GM18870 (cell line): ENCODE results near the gene USP17L30.
"Not testable (repeated sequence)": the region's sequence is repeated elsewhere in the genome, so short reads cannot be mapped to it uniquely, and the experiment has no call there.

Experiments used
- ATAC-seq: cut with Tn5 transposase; IDR thresholded peaks from one replicate; pipeline ENCODE4 v1.9.1; 2021; ENCODE audit warnings: moderate library complexity; ENCODE audit not compliant: unreplicated experiment

The USP17L30 gene, protein sequence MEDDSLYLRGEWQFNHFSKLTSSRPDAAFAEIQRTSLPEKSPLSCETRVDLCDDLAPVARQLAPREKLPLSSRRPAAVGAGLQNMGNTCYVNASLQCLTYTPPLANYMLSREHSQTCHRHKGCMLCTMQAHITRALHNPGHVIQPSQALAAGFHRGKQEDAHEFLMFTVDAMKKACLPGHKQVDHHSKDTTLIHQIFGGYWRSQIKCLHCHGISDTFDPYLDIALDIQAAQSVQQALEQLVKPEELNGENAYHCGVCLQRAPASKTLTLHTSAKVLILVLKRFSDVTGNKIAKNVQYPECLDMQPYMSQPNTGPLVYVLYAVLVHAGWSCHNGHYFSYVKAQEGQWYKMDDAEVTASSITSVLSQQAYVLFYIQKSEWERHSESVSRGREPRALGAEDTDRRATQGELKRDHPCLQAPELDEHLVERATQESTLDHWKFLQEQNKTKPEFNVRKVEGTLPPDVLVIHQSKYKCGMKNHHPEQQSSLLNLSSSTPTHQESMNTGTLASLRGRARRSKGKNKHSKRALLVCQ

DNA sequence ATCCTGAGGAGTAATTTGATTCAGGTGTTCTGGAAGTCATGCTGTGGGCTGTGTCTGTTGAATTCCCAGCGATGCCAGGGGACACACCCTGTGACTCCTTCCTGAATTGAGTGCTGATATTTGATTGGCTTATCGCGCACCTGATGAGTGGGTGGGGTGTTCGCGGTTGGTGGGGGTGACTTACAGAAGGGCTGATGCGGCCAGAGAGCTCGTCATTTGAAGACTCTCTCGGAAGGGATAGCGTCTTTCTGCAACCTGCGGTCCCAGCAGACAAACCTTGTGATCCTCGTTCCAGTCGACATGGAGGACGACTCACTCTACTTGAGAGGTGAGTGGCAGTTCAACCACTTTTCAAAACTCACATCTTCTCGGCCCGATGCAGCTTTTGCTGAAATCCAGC is at the start of gene USP17L30:
TSS of gene USP17L30 (plus strand) at position 301 of the 400 bp plus-strand sequence. CDS start at position 301, 0 bp downstream.
- not testable (repeated sequence) for ATAC-seq

DNA sequence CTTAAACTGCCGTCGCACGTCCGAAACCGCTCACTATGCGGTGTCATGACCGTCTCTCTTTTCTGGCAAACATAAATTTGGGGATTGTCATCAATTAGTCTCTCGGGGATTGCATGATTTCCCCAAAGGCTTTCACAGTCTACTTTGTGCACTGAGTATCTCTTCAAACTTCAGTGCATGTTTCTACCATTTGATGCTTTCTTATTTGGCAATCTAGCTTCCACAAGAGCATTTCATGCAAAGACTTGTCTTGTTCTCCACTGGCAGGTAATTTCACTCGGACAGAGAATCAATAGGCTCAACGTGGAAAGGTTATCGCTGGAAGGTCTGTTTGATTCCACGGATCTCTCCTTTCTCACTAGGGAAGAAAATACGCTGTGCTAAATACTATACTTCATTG is 38.7 kb upstream of the USP17L30 start:
- not testable (repeated sequence) for ATAC-seq

DNA sequence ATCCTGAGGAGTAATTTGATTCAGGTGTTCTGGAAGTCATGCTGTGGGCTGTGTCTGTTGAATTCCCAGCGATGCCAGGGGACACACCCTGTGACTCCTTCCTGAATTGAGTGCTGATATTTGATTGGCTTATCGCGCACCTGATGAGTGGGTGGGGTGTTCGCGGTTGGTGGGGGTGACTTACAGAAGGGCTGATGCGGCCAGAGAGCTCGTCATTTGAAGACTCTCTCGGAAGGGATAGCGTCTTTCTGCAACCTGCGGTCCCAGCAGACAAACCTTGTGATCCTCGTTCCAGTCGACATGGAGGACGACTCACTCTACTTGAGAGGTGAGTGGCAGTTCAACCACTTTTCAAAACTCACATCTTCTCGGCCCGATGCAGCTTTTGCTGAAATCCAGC is 38.1 kb upstream of the USP17L30 start, which contains the start of gene USP17L24:
TSS of gene USP17L24 (plus strand) at position 301 of the 400 bp plus-strand sequence. CDS start at position 301, 0 bp downstream.
- not testable (repeated sequence) for ATAC-seq

DNA sequence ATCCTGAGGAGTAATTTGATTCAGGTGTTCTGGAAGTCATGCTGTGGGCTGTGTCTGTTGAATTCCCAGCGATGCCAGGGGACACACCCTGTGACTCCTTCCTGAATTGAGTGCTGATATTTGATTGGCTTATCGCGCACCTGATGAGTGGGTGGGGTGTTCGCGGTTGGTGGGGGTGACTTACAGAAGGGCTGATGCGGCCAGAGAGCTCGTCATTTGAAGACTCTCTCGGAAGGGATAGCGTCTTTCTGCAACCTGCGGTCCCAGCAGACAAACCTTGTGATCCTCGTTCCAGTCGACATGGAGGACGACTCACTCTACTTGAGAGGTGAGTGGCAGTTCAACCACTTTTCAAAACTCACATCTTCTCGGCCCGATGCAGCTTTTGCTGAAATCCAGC is 33.3 kb upstream of the USP17L30 start, which contains the start of gene USP17L25:
TSS of gene USP17L25 (plus strand) at position 301 of the 400 bp plus-strand sequence. CDS start at position 301, 0 bp downstream.
- not testable (repeated sequence) for ATAC-seq

DNA sequence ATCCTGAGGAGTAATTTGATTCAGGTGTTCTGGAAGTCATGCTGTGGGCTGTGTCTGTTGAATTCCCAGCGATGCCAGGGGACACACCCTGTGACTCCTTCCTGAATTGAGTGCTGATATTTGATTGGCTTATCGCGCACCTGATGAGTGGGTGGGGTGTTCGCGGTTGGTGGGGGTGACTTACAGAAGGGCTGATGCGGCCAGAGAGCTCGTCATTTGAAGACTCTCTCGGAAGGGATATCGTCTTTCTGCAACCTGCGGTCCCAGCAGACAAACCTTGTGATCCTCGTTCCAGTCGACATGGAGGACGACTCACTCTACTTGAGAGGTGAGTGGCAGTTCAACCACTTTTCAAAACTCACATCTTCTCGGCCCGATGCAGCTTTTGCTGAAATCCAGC is 28.6 kb upstream of the USP17L30 start, which contains the start of gene USP17L26:
TSS of gene USP17L26 (plus strand) at position 301 of the 400 bp plus-strand sequence. CDS start at position 301, 0 bp downstream.
- ATAC-seq, result not testable (repeated sequence)

DNA sequence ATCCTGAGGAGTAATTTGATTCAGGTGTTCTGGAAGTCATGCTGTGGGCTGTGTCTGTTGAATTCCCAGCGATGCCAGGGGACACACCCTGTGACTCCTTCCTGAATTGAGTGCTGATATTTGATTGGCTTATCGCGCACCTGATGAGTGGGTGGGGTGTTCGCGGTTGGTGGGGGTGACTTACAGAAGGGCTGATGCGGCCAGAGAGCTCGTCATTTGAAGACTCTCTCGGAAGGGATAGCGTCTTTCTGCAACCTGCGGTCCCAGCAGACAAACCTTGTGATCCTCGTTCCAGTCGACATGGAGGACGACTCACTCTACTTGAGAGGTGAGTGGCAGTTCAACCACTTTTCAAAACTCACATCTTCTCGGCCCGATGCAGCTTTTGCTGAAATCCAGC is 23.8 kb upstream of the USP17L30 start, which contains the start of gene USP17L5:
TSS of gene USP17L5 (plus strand) at position 301 of the 400 bp plus-strand sequence. CDS start at position 301, 0 bp downstream.
- ATAC-seq, result not testable (repeated sequence)

DNA sequence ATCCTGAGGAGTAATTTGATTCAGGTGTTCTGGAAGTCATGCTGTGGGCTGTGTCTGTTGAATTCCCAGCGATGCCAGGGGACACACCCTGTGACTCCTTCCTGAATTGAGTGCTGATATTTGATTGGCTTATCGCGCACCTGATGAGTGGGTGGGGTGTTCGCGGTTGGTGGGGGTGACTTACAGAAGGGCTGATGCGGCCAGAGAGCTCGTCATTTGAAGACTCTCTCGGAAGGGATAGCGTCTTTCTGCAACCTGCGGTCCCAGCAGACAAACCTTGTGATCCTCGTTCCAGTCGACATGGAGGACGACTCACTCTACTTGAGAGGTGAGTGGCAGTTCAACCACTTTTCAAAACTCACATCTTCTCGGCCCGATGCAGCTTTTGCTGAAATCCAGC is 19.1 kb upstream of the USP17L30 start, which contains the start of gene USP17L27:
TSS of gene USP17L27 (plus strand) at position 301 of the 400 bp plus-strand sequence. CDS start at position 301, 0 bp downstream.
- not testable (repeated sequence) for ATAC-seq

DNA sequence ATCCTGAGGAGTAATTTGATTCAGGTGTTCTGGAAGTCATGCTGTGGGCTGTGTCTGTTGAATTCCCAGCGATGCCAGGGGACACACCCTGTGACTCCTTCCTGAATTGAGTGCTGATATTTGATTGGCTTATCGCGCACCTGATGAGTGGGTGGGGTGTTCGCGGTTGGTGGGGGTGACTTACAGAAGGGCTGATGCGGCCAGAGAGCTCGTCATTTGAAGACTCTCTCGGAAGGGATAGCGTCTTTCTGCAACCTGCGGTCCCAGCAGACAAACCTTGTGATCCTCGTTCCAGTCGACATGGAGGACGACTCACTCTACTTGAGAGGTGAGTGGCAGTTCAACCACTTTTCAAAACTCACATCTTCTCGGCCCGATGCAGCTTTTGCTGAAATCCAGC is 14.3 kb upstream of the USP17L30 start, which contains the start of gene USP17L28:
TSS of gene USP17L28 (plus strand) at position 301 of the 400 bp plus-strand sequence. CDS start at position 301, 0 bp downstream.
- not testable (repeated sequence) for ATAC-seq

DNA sequence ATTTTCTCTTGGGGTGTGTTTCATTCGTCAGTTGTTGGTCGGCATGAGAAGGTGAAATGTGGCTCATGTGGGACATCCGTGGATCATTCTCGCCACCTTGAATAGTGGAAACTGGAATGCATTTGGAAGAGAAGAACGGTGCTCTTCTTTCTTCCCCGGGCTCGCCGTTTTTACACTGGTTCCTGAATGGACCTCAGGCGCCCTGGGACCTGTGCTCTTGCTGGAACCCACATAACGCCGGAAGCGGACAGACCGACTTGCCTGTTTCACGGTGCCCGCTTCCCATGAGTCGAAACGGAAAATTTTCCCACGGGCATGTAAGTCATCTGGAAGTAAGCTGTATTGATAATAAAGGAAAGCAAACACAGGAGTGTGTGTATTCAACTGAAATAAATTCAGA is 12.1 kb upstream of the USP17L30 start:
- ATAC-seq, result not testable (repeated sequence)

DNA sequence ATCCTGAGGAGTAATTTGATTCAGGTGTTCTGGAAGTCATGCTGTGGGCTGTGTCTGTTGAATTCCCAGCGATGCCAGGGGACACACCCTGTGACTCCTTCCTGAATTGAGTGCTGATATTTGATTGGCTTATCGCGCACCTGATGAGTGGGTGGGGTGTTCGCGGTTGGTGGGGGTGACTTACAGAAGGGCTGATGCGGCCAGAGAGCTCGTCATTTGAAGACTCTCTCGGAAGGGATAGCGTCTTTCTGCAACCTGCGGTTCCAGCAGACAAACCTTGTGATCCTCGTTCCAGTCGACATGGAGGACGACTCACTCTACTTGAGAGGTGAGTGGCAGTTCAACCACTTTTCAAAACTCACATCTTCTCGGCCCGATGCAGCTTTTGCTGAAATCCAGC is 9.6 kb upstream of the USP17L30 start, which contains the start of gene USP17L29:
TSS of gene USP17L29 (plus strand) at position 301 of the 400 bp plus-strand sequence. CDS start at position 301, 0 bp downstream.
- not testable (repeated sequence) for ATAC-seq

DNA sequence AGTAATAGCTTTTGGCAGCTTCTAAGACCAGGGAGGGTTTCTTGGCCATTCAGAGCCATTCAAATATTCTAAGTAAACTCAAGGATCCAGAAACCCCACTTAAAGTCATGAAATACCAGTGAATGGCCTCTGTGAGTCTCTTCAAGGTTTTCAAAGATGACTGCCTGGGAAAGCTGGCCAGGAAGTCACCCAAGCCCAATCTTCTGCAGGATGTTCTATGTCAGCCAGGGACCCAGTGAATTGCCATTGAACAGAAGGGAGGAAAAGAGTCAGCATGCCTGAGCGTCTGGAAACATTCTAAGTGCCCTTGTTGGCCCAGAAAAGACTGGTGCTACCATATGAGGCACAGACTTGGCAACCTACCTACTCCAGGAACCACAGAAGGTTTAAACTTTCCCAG is 17.0 kb downstream of the USP17L30 start:
- ATAC-seq, result not testable (repeated sequence)

DNA sequence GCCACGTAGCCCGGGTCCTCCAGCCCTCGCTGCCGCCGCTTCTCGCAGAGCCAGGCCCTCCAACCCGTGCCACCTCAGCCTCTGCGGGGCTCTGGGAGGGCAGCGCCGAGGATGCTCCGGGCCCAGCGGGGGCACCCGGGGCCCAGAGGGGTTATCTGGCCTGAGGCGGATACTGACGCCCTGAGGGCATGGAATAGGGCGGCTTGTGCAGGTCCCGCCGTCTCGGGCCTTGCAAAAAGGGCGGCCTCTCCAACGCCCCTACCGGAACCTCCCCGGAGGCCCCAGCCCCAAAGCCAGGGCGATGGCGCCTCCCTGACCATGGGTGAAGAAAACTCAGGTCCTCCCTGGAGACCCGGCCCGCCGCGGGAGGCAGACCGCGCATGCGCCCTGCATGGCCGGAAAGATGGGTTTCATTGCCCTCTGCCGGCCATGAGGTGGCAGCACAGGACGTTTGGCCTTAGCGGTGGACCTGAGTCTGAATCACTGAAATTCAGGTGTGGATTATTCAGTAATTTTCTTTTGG is 18.1 kb downstream of the USP17L30 start:
- not testable (repeated sequence) for ATAC-seq

DNA sequence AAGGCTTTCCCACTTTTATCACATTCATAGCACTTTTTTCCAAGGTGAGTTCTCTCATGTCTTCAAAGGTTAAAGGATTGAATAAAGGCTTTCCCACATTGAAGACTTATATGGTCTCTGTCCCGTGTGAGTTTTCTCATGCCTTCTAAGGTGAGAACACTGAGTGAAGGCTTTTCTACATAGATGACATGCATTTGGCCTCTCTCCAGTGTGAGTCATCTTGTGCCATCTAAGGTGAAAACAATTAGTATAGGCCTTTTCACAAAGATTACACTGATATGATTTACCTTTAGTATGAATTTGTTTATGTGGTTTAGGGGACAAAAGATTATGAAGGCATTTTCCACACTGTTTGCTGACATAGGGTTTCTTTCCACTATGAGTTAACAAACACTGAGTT is 21.2 kb downstream of the USP17L30 start:
- no peak for ATAC-seq

DNA sequence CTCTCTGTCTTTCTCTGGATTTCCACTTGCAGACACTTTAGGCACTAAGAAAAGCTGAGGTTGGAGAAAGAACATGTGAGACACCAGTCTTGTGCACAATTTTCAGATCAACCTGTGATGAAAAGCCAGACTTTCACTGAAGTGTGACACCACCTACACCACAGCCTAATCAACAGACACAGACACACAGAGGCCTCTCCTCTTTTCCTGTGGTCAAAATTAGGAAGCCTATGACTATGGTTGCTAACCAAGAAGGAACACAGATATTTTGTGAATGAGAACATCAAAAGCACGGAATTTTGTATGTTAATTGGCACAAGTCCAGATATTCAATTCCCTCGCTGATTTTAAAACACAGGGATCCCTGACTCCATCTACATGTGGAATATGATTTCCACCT is 26.1 kb downstream of the USP17L30 start:
- not testable (repeated sequence) for ATAC-seq

DNA sequence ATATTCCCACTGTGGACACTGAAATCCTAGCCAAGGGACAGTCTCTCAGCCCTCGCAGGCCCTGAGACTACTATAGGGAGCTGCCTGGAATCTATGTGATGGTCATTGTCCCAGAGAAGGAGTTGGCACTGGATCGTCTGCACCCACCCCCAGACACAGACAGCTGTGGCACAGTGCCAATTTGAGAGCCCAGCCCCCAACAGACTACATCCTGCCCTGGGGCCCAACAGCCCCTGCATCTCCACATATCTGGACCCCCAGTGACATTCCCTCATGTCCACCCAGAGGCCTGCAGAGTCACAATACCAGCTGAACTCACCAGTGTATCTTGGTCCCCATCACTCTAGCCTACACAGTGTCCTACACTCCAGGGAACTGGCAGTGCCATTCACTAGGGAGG is 42.8 kb downstream of the USP17L30 start:
- ATAC-seq, result not testable (repeated sequence)

DNA sequence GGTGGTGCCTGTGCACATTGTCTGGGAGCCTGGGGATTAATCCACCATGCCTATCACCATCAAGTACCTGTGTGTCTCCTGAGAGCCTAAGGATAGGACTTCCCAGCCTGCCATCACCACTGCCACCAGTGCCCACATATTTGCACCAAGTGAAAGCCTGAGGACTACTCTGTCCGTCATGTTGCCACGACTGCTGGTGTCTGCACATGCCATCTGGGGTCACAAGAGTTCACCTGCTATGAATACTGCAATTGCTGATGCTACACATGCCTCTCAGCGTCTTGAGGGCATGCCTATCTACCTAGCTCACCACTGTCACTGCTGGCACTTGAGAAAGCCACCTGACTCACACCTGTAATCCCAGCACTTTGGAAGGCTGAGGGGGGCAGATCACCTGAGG is 43.6 kb downstream of the USP17L30 start:
- not testable (repeated sequence) for ATAC-seq

DNA sequence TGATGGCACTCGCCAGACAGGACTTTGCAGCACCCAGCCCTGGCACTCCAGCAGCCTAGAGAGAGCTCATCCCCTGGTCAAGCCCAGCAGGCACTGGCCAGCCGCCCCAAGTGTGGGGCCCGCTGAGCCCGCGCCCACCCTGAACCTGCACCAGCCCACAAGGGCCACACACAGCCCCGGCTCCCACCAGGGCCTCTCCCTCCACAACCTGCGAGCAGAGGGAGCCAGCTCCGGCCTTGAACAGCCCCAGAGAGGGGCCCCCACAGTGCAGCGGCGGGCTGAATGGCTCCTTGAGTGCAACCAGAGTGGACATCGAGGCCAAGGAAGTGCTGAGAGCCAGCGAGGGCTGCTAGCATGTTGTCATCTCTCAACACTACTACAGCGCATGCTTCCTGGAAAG is 46.9 kb downstream of the USP17L30 start:
- no peak for ATAC-seq
